Activated CD4-positive, alpha-beta memory T cell treated with anti-CD3 and anti-CD28 coated beads for 36 hours (primary cell): ENCODE results near the gene RASSF10. TPM values are rescaled to one million over a fixed set of nuclear protein-coding genes. Genes with fewer than 3 reads are reported as not detected.
"Not testable (repeated sequence)": the region's sequence is repeated elsewhere in the genome, so short reads cannot be mapped to it uniquely, and the experiment has no call there.

ENCODE experiments used
- CTCF ChIA-PET: fragments of 350-600 bp; sonication (Branson Sonifier 250); formaldehyde crosslinking; loops from one replicate; lab custom pipeline; 2021; ENCODE audit warnings: antibody characterized with exemption, inconsistent platforms; lab: Charles Lee
- POLR2A ChIA-PET: fragments of 350-600 bp; sonication (Branson Sonifier 250); formaldehyde crosslinking; loops from one replicate; lab custom pipeline; 2021; ENCODE audit warnings: antibody characterized with exemption; lab: Charles Lee
- DNase-seq: peaks from one replicate; pipeline ENCODE4 v3.0.0-alpha.2; 2020
- H3K27ac Mint-ChIP-seq: one replicate; pipeline ENCODE4 v1.8.0; 2021; ENCODE audit warnings: mixed read lengths
- H3K27me3 Mint-ChIP-seq: one replicate; pipeline ENCODE4 v1.8.0; 2021; ENCODE audit warnings: mixed read lengths
- H3K36me3 Mint-ChIP-seq: one replicate; pipeline ENCODE4 v1.8.0; 2021; ENCODE audit warnings: mixed read lengths
- H3K4me1 Mint-ChIP-seq: one replicate; pipeline ENCODE4 v1.8.0; 2021; ENCODE audit warnings: low read depth, mixed read lengths
- H3K4me3 Mint-ChIP-seq: one replicate; pipeline ENCODE4 v1.8.0; 2021; ENCODE audit warnings: mild to moderate bottlenecking, mixed read lengths
- H3K9me3 Mint-ChIP-seq: one replicate; pipeline ENCODE4 v1.8.0; 2021; ENCODE audit warnings: mixed read lengths
- intact Hi-C: fragments of 100-400 bp; cut with micrococcal nuclease; formaldehyde crosslinking; loops from one replicate; pipeline ENCODE4 v1.15.1; 2023
- total RNA-seq, 2 experiments: library from RNA; stranded (reverse); gene quantifications; one replicate each; pipeline ENCODE4 v1.2.3, GENCODE V29; 2021

RASSF10 gene
- total RNA-seq, 2 experiments from 2014 or later: not detected

GRCh38 chr11:13031349-13031748 lies 22.2 kb downstream of the RASSF10 start:
- DNase-seq: no peak
- Mint-ChIP-seq H3K36me3 (no peaks in the 10 kb centered on the region), H3K4me3 (no peak overlapping the region), H3K27ac (no peak overlapping the region), H3K4me1 (no peaks in the 10 kb centered on the region), H3K27me3 (peaks cover 21% of the 10 kb centered on the region), H3K9me3 (no peaks in the 10 kb centered on the region)
- intact Hi-C loops: no loop called here
- CTCF ChIA-PET: interaction anchor here (1.0 kb wide), 1 partner anchor 204 kb away, joined by 3 read pairs; no protein-coding TSS in a partner anchor
- POLR2A ChIA-PET: no interaction called here

- intact Hi-C loops: no loop called here
- Mint-ChIP-seq H3K27me3 (peaks cover 25% of the 10 kb centered on the region), H3K36me3 (no peaks in the 10 kb centered on the region), H3K4me1 (no peaks in the 10 kb centered on the region), H3K4me3 (no peak overlapping the region), H3K9me3 (no peaks in the 10 kb centered on the region), H3K27ac (no peak overlapping the region)
- POLR2A ChIA-PET: no interaction called here
- no peak for DNase-seq
- CTCF ChIA-PET: no interaction called here
Observed at GRCh38 chr11:13033760-13034533, 24.8 kb downstream of the RASSF10 start.

GRCh38 chr11:13035711-13036110 lies 26.6 kb downstream of the RASSF10 start:
- Mint-ChIP-seq H3K9me3 (no peaks in the 10 kb centered on the region), H3K36me3 (no peaks in the 10 kb centered on the region), H3K4me1 (no peaks in the 10 kb centered on the region), H3K27me3 (peaks cover 31% of the 10 kb centered on the region), H3K4me3 (no peak overlapping the region), H3K27ac (no peak overlapping the region)
- ChIA-PET POLR2A (no interaction called here), CTCF (no interaction called here)
- intact Hi-C loops: no loop called here
- no peak for DNase-seq

- peaks cover 33% of the 10 kb centered on the region for H3K27me3 Mint-ChIP-seq
- H3K36me3 Mint-ChIP-seq: no peaks in the 10 kb centered on the region
- H3K4me3 Mint-ChIP-seq: no peak overlapping the region
- no peak overlapping the region for H3K27ac Mint-ChIP-seq
- ChIA-PET POLR2A (no interaction called here), CTCF (no interaction called here)
- no peak for DNase-seq
- no peaks in the 10 kb centered on the region for H3K4me1 Mint-ChIP-seq
- intact Hi-C loops: no loop called here
- H3K9me3 Mint-ChIP-seq: no peaks in the 10 kb centered on the region
Observed at GRCh38 chr11:13036235-13036634, 27.1 kb downstream of the RASSF10 start.

GRCh38 chr11:13038366-13038765 lies 29.2 kb downstream of the RASSF10 start:
- ChIA-PET POLR2A (no interaction called here), CTCF (no interaction called here)
- peaks cover 38% of the 10 kb centered on the region for H3K27me3 Mint-ChIP-seq
- no peaks in the 10 kb centered on the region for H3K36me3 Mint-ChIP-seq
- H3K9me3 Mint-ChIP-seq: no peaks in the 10 kb centered on the region
- H3K27ac Mint-ChIP-seq: no peak overlapping the region
- H3K4me3 Mint-ChIP-seq: no peak overlapping the region
- no peaks in the 10 kb centered on the region for H3K4me1 Mint-ChIP-seq
- DNase-seq: no peak
- intact Hi-C loops: no loop called here

GRCh38 chr11:13039126-13039525 lies 30.0 kb downstream of the RASSF10 start:
- Mint-ChIP-seq H3K27ac (no peak overlapping the region), H3K4me3 (no peak overlapping the region), H3K27me3 (peaks cover 36% of the 10 kb centered on the region), H3K36me3 (no peaks in the 10 kb centered on the region), H3K9me3 (no peaks in the 10 kb centered on the region), H3K4me1 (no peaks in the 10 kb centered on the region)
- CTCF ChIA-PET: no interaction called here
- POLR2A ChIA-PET: no interaction called here
- intact Hi-C loops: no loop called here
- no peak for DNase-seq

- Mint-ChIP-seq H3K27ac (no peak overlapping the region), H3K4me3 (no peak overlapping the region), H3K27me3 (peaks cover 23% of the 10 kb centered on the region), H3K36me3 (no peaks in the 10 kb centered on the region), H3K4me1 (no peaks in the 10 kb centered on the region), H3K9me3 (no peaks in the 10 kb centered on the region)
- CTCF ChIA-PET: no interaction called here
- DNase-seq: no peak
- intact Hi-C loops: no loop called here
- POLR2A ChIA-PET: no interaction called here
Observed at GRCh38 chr11:13040969-13041561, 31.9 kb downstream of the RASSF10 start.

GRCh38 chr11:13042873-13043342 lies 33.8 kb downstream of the RASSF10 start:
- peaks cover 17% of the 10 kb centered on the region for H3K27me3 Mint-ChIP-seq
- no peak for DNase-seq
- no peak overlapping the region for H3K4me3 Mint-ChIP-seq
- intact Hi-C loops: no loop called here
- H3K4me1 Mint-ChIP-seq: no peaks in the 10 kb centered on the region
- no peaks in the 10 kb centered on the region for H3K9me3 Mint-ChIP-seq
- POLR2A ChIA-PET: no interaction called here
- CTCF ChIA-PET: no interaction called here
- no peaks in the 10 kb centered on the region for H3K36me3 Mint-ChIP-seq
- H3K27ac Mint-ChIP-seq: no peak overlapping the region

GRCh38 chr11:13043912-13044628 lies 35.0 kb downstream of the RASSF10 start:
- CTCF ChIA-PET: no interaction called here
- no peaks in the 10 kb centered on the region for H3K9me3 Mint-ChIP-seq
- H3K27ac Mint-ChIP-seq: no peak overlapping the region
- POLR2A ChIA-PET: no interaction called here
- H3K4me3 Mint-ChIP-seq: no peak overlapping the region
- no peaks in the 10 kb centered on the region for H3K36me3 Mint-ChIP-seq
- H3K27me3 Mint-ChIP-seq: peaks cover 15% of the 10 kb centered on the region
- no peaks in the 10 kb centered on the region for H3K4me1 Mint-ChIP-seq
- intact Hi-C loops: no loop called here
- DNase-seq: no peak

- POLR2A ChIA-PET, intact Hi-C loops, H3K27ac Mint-ChIP-seq, H3K4me1 Mint-ChIP-seq, DNase-seq, H3K36me3 Mint-ChIP-seq, CTCF ChIA-PET, H3K4me3 Mint-ChIP-seq, H3K9me3 Mint-ChIP-seq: not testable (repeated sequence)
- H3K27me3 Mint-ChIP-seq: peaks cover 15% of the 10 kb centered on the region
Observed at GRCh38 chr11:13045089-13045488, 36.0 kb downstream of the RASSF10 start.

GRCh38 chr11:13045734-13046133 lies 36.6 kb downstream of the RASSF10 start:
- no peaks in the 10 kb centered on the region for H3K9me3 Mint-ChIP-seq
- ChIA-PET POLR2A (no interaction called here), CTCF (no interaction called here)
- H3K4me1 Mint-ChIP-seq: no peaks in the 10 kb centered on the region
- no peak overlapping the region for H3K27ac Mint-ChIP-seq
- H3K36me3 Mint-ChIP-seq: no peaks in the 10 kb centered on the region
- H3K4me3 Mint-ChIP-seq: no peak overlapping the region
- no peak for DNase-seq
- H3K27me3 Mint-ChIP-seq: peaks cover 18% of the 10 kb centered on the region
- intact Hi-C loops: no loop called here
